Esophagus squamous epithelium (tissue), 5 donors: ENCODE data around the gene COL6A5. TPM values are rescaled to one million over a fixed set of nuclear protein-coding genes. Genes with fewer than 3 reads are reported as not detected.

Experiments used
- DNase-seq: peaks from one replicate; lab custom pipeline; 2025; lab: John Stamatoyannopoulos, UW
- H3K27ac ChIP-seq, 4 donors: fragments of 200-600 bp; sonication (generic); one replicate each; pipeline ENCODE4 v1.5.1; 2016 to 2019; ENCODE audit warnings: mild to moderate bottlenecking in 1 of 4
- H3K27me3 ChIP-seq, 4 donors: fragments of 200-600 bp; sonication (generic); 1 replicate in 3 of 4; 2 replicates in 1 of 4; pipeline versions ENCODE4 v1.5.1 to v1.6.0; 2017 to 2021; ENCODE audit warnings: antibody characterized with exemption in 1 of 4
- H3K36me3 ChIP-seq, 3 donors: fragments of 200-600 bp; sonication (generic); one replicate each; pipeline ENCODE4 v1.5.1; 2016 to 2019
- H3K4me1 ChIP-seq, 3 donors: fragments of 200-600 bp; sonication (generic); one replicate each; pipeline ENCODE4 v1.5.1; 2017 to 2019
- H3K4me3 ChIP-seq, 4 donors: fragments of 200-600 bp; sonication (generic); 1 replicate in 3 of 4; 2 replicates in 1 of 4; pipeline ENCODE4 v1.5.1; 2016 to 2019; ENCODE audit warnings: mild to moderate bottlenecking in 2 of 4, moderate library complexity in 1 of 4
- H3K9me3 ChIP-seq, 3 donors: fragments of 200-600 bp; sonication (generic); one replicate each; pipeline ENCODE4 v1.5.1; 2016 to 2019
- CTCF ChIP-seq, 6 experiments: fragments of 450-650 bp in 4 of 6; fragments of 200-600 bp in 2 of 6; sonication (generic) in 2 of 6; IDR thresholded peaks; one replicate each; pipeline ENCODE4 v1.5.1; 2016 to 2019; ENCODE audit warnings: antibody characterized with exemption in 6 of 6, mild to moderate bottlenecking in 4 of 6, moderate library complexity in 4 of 6
- POLR2A ChIP-seq, 4 donors: fragments of 450-650 bp; IDR thresholded peaks; one replicate each; pipeline ENCODE4 v1.6.1; 2017; ENCODE audit warnings: antibody characterized with exemption in 4 of 4, mild to moderate bottlenecking in 4 of 4, moderate library complexity in 3 of 4
- WGBS, 2 donors: methylation state at CpG; one replicate each; pipeline ENCODE4 v1.1.5; 2018; 5-methylcytosine and 5-hydroxymethylcytosine counted together
- intact Hi-C: fragments of 100-400 bp; cut with DNase I; formaldehyde crosslinking; loops from one replicate; pipeline ENCODE4 v1.15.0; 2022
- total RNA-seq, 4 donors: library from RNA; depleted of rRNA; stranded (reverse); fragments of >200 nt; gene quantifications; one replicate each; pipeline ENCODE4 v1.1.0, GENCODE V29; 2016
- donor health status: DM: yes; HTN: yes; CAD: no.

The COL6A5 gene
- total RNA-seq, 4 donors from 2014 or later, result 0.11 to 0.76 (median 0.20) TPM

- H3K4me3 ChIP-seq, result no peak overlapping the region
- H3K4me1 ChIP-seq, result no peaks in the 10 kb centered on the region
- no peak for DNase-seq
- H3K27ac ChIP-seq, result no peak overlapping the region
- H3K27me3 ChIP-seq, result no peaks in the 10 kb centered on the region
- intact Hi-C loops, result no loop called here
- H3K9me3 ChIP-seq, result no peaks in the 10 kb centered on the region
- H3K36me3 ChIP-seq, result no peaks in the 10 kb centered on the region
- TF ChIP-seq POLR2A (IDR thresholded peaks at IDR 0.05) (no peak), CTCF (IDR thresholded peaks at IDR 0.05) (no peak)
- WGBS, 2 donors, result 71 to 87% methylated on average over 3 of the region's 3 CpGs
Measured at GRCh38 chr3:130383424-130383823, 38.0 kb downstream of the COL6A5 start.

- H3K36me3 ChIP-seq, result no peaks in the 10 kb centered on the region
- H3K4me1 ChIP-seq, result no peaks in the 10 kb centered on the region
- DNase-seq, result no peak
- no peak overlapping the region for H3K4me3 ChIP-seq
- H3K9me3 ChIP-seq, result no peaks in the 10 kb centered on the region
- WGBS, 2 donors, result 34 to 67% methylated on average over 3 of the region's 3 CpGs
- TF ChIP-seq POLR2A (IDR thresholded peaks at IDR 0.05) (no peak), CTCF (IDR thresholded peaks at IDR 0.05) (no peak)
- intact Hi-C loops, result no loop called here
- H3K27me3 ChIP-seq, result no peaks in the 10 kb centered on the region
- H3K27ac ChIP-seq, result no peak overlapping the region
Measured at GRCh38 chr3:130384476-130385025, 39.1 kb downstream of the COL6A5 start.

GRCh38 chr3:130386604-130387263 lies 41.3 kb downstream of the COL6A5 start:
- no peaks in the 10 kb centered on the region for H3K27me3 ChIP-seq
- no peak for DNase-seq
- WGBS, 2 donors, result 41 to 51% methylated on average over 2 of the region's 2 CpGs
- H3K27ac ChIP-seq, result no peak overlapping the region
- no peak for TF ChIP-seq POLR2A (IDR thresholded peaks at IDR 0.05)
- TF ChIP-seq CTCF (IDR thresholded peaks at IDR 0.05), result no peak
- no peaks in the 10 kb centered on the region for H3K9me3 ChIP-seq
- no peaks in the 10 kb centered on the region for H3K4me1 ChIP-seq
- intact Hi-C loops, result no loop called here
- H3K4me3 ChIP-seq, result no peak overlapping the region
- H3K36me3 ChIP-seq, result no peaks in the 10 kb centered on the region

- H3K27me3 ChIP-seq, result no peaks in the 10 kb centered on the region
- no peaks in the 10 kb centered on the region for H3K4me1 ChIP-seq
- intact Hi-C loops, result no loop called here
- H3K9me3 ChIP-seq, result no peaks in the 10 kb centered on the region
- no peak overlapping the region for H3K27ac ChIP-seq
- TF ChIP-seq CTCF (IDR thresholded peaks at IDR 0.05), result no peak
- no peak for TF ChIP-seq POLR2A (IDR thresholded peaks at IDR 0.05)
- no peak for DNase-seq
- 23 to 32% methylated on average over 1 of the region's 1 CpG for WGBS, 2 donors
- H3K36me3 ChIP-seq, result no peaks in the 10 kb centered on the region
- H3K4me3 ChIP-seq, result no peak overlapping the region
Measured at GRCh38 chr3:130389743-130390478, 44.4 kb downstream of the COL6A5 start.

- Histone ChIP-seq H3K4me3 (no peak overlapping the region), H3K36me3 (no peaks in the 10 kb centered on the region), H3K27ac (no peak overlapping the region), H3K9me3 (no peaks in the 10 kb centered on the region), H3K4me1 (no peaks in the 10 kb centered on the region), H3K27me3 (no peaks in the 10 kb centered on the region)
- WGBS, 2 donors, result 83 to 93% methylated on average over 2 of the region's 2 CpGs
- intact Hi-C loops, result no loop called here
- no peak for DNase-seq
- TF ChIP-seq CTCF (IDR thresholded peaks at IDR 0.05) (no peak), POLR2A (IDR thresholded peaks at IDR 0.05) (no peak)
Measured at GRCh38 chr3:130392266-130392665, 46.8 kb downstream of the COL6A5 start.
